ENCODE measurements around the gene NAT10.

Gene NAT10

DNA sequence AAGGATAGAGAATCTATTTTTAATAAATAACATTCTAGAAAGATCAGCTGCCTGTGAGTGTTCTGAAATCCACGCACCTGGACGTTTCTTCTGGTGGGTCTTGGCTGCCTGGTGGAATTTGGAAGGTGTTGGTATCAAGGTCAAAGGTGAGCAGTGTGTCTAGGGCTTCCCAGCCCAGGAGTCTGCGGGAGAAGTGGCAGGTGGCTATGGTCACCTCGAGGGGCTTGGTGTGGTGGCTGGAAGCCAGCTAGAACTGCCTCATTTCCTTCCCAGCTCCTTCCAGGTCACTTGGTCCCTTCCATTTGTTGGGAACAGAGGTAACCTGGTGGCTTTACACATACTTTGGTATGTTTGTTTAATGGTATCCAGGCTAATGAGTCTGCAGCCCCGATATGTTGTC is 41.4 kb downstream of the NAT10 start:
- no peaks in the 10 kb centered on the region for H3K4me1 ChIP-seq (ENCODE audit: control insufficient read depth in 5 of 5, insufficient read depth in 5 of 5, low read length in 5 of 5)
- H3K9me3 ChIP-seq (ENCODE audit: control insufficient read depth in 5 of 5, low read length in 5 of 5): no peaks in the 10 kb centered on the region
- H3K27me3 ChIP-seq (ENCODE audit: control insufficient read depth in 5 of 5, insufficient read depth in 4 of 5, low read length in 5 of 5): no peaks in the 10 kb centered on the region
- no peak overlapping the region for H3K4me3 ChIP-seq (ENCODE audit: low read depth in 1 of 5, low read length in 5 of 5)
- peaks cover 7 to 94% (median 83%) of the 10 kb centered on the region in 5 donors for H3K36me3 ChIP-seq (ENCODE audit: control insufficient read depth in 5 of 5, insufficient read depth in 5 of 5, low read length in 5 of 5)
- no peak overlapping the region for H3K27ac ChIP-seq (ENCODE audit: low read depth, low read length)
- no peak overlapping the region for H3K9ac ChIP-seq (ENCODE audit: low read length in 5 of 5)

DNA sequence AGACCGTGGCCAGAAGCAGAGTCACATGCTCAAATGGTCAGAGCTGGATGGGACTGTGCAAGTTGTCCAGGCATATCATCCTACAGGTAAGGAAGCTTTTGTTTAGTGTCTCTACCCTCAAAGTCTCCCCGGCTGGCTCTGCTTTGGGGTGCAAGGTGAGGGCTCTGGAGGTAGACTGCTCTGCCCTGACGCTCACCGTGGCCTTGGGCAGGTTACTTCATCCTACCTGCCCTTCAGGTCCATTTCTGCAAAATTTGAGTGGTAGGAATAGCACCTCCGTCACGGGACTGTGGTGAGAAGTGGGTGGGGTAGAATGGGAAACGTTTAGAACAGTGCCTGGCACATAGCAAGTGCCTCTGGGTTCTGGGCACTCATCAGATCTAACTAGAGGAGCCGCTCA is 42.2 kb downstream of the NAT10 start:
- no peaks in the 10 kb centered on the region for H3K4me1 ChIP-seq (ENCODE audit: control insufficient read depth in 5 of 5, insufficient read depth in 5 of 5, low read length in 5 of 5)
- no peak overlapping the region for H3K9ac ChIP-seq (ENCODE audit: low read length in 5 of 5)
- H3K9me3 ChIP-seq (ENCODE audit: control insufficient read depth in 5 of 5, low read length in 5 of 5): no peaks in the 10 kb centered on the region
- no peaks in the 10 kb centered on the region for H3K27me3 ChIP-seq (ENCODE audit: control insufficient read depth in 5 of 5, insufficient read depth in 4 of 5, low read length in 5 of 5)
- no peak overlapping the region for H3K4me3 ChIP-seq (ENCODE audit: low read depth in 1 of 5, low read length in 5 of 5)
- H3K36me3 ChIP-seq (ENCODE audit: control insufficient read depth in 5 of 5, insufficient read depth in 5 of 5, low read length in 5 of 5): peaks cover 3 to 94% (median 81%) of the 10 kb centered on the region in 5 donors
- H3K27ac ChIP-seq (ENCODE audit: low read depth, low read length): no peak overlapping the region

DNA sequence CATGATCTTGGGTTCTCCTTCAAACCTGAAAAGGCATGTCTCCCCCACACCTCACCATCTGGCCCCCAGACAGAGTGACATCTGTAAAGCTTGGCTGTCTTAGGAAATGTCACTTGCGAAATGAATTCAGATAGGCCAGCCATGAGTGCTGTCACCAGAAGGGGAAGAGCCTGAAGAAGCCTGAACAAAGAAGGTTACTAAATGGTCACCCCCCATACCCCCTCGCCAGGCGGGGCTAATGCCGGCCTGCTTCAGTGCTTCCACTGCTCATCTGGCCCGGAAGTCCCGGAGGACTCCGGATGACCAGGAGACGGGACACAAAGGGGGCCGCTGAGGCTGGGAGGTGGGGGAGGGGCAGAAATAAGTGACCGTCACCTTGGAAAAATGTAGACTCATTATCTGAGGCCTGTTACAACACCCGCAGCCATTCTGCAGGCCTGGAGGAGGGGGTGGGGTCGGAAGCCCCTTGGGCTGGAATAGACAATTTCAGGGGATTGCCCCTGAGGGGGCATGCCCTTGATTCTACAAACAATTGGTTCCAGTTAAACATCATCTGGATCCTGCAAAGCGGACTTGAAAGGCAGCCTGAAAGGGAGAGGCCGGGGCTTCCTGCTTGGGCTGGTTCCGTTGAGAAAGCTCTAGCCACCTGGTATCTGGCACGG is 43.2 kb downstream of the NAT10 start:
- Histone ChIP-seq H3K27me3 (ENCODE audit: control insufficient read depth in 5 of 5, insufficient read depth in 4 of 5, low read length in 5 of 5) (no peaks in the 10 kb centered on the region), H3K9ac (ENCODE audit: low read length in 5 of 5) (no peak overlapping the region), H3K4me1 (ENCODE audit: control insufficient read depth in 5 of 5, insufficient read depth in 5 of 5, low read length in 5 of 5) (no peaks in the 10 kb centered on the region), H3K36me3 (ENCODE audit: control insufficient read depth in 5 of 5, insufficient read depth in 5 of 5, low read length in 5 of 5) (peaks cover 3 to 87% (median 81%) of the 10 kb centered on the region in 5 donors), H3K27ac (ENCODE audit: low read depth, low read length) (no peak overlapping the region), H3K4me3 (ENCODE audit: low read depth in 1 of 5, low read length in 5 of 5) (no peak overlapping the region), H3K9me3 (ENCODE audit: control insufficient read depth in 5 of 5, low read length in 5 of 5) (no peaks in the 10 kb centered on the region)

DNA sequence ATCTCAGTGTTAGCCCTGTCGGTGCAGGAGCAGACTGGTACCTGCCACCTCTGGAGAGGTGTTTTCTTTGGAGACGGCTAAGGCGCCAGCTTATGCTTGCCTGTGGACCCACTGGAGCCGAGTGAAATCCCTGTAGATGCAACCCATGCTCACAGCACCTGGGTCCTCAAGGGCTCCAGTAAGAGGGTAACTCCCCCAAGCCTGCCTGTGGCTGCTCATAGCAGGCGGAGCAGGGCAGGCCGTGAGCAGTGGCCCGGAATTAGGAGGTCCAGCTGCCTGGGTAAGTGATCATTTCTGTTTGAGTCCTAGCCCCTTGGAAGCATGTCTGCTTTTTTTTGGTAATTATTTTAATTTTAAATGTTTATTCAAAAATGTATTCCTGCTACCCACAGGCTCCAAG is 43.8 kb downstream of the NAT10 start:
- peaks cover 0 to 3% (median 0%) of the 10 kb centered on the region in 5 donors for H3K4me1 ChIP-seq (ENCODE audit: control insufficient read depth in 5 of 5, insufficient read depth in 5 of 5, low read length in 5 of 5)
- H3K9me3 ChIP-seq (ENCODE audit: control insufficient read depth in 5 of 5, low read length in 5 of 5): no peaks in the 10 kb centered on the region
- H3K4me3 ChIP-seq (ENCODE audit: low read depth in 1 of 5, low read length in 5 of 5): no peak overlapping the region
- no peak overlapping the region for H3K27ac ChIP-seq (ENCODE audit: low read depth, low read length)
- H3K9ac ChIP-seq (ENCODE audit: low read length in 5 of 5): no peak overlapping the region
- H3K36me3 ChIP-seq (ENCODE audit: control insufficient read depth in 5 of 5, insufficient read depth in 5 of 5, low read length in 5 of 5): peaks cover 2 to 88% (median 81%) of the 10 kb centered on the region in 5 donors
- no peaks in the 10 kb centered on the region for H3K27me3 ChIP-seq (ENCODE audit: control insufficient read depth in 5 of 5, insufficient read depth in 4 of 5, low read length in 5 of 5)

DNA sequence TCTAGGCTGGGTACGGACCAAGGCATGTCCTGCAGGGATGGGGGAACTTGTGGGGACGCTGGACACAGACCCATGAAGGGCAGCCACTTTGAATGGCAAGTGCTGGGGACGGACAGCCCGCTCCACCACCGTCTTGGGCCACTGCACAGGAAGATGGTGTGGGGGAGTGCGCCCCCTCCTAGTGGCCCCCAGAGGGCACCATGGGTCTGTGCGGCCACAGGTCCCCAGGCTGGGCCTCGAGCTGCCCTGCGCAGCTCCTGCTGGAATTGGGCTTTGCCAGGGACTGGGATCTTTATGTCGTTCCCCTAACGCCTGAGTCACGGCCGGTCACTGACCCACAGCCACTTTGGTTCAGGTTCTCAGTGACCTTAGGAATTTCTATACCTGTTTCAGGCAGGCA is 44.4 kb downstream of the NAT10 start:
- no peak overlapping the region for H3K4me3 ChIP-seq (ENCODE audit: low read depth in 1 of 5, low read length in 5 of 5)
- H3K4me1 ChIP-seq (ENCODE audit: control insufficient read depth in 5 of 5, insufficient read depth in 5 of 5, low read length in 5 of 5): peaks cover 0 to 6% (median 0%) of the 10 kb centered on the region in 5 donors
- H3K27ac ChIP-seq (ENCODE audit: low read depth, low read length): no peak overlapping the region
- no peak overlapping the region for H3K9ac ChIP-seq (ENCODE audit: low read length in 5 of 5)
- H3K27me3 ChIP-seq (ENCODE audit: control insufficient read depth in 5 of 5, insufficient read depth in 4 of 5, low read length in 5 of 5): no peaks in the 10 kb centered on the region
- H3K36me3 ChIP-seq (ENCODE audit: control insufficient read depth in 5 of 5, insufficient read depth in 5 of 5, low read length in 5 of 5): peaks cover 0 to 84% (median 76%) of the 10 kb centered on the region in 5 donors
- no peaks in the 10 kb centered on the region for H3K9me3 ChIP-seq (ENCODE audit: control insufficient read depth in 5 of 5, low read length in 5 of 5)

DNA sequence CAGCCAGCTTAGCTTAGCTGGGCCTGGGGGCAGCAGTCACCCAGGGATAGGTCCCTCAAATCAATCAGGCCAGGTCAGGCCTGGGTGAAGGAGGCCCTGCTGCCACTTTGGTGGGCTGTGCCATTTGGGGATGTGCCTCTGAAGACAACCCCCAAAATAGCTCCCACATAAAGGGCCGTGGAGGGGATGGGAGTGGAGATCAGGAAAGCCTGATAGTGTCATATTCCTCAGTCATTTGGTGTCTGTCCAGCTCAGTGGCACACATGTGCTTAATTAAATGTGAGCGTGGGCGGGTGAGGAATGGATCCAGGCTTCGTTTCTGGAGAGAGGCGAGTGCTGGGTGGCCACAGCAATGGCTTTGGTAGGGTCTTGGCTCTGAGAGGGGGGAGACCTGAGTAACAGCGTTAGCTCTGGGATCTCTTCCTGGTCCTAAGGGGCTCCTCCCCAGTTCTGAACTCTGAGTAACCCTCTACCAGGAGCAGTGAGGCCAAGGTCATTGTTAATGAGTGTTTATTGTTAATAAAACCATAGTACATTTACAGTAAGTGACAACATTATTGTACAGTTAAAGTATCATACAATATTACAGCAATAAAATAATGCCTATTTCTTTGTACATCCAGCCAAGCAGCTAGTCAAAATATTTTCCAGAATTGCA is 45.2 kb downstream of the NAT10 start:
- Histone ChIP-seq H3K9ac (ENCODE audit: low read length in 5 of 5) (no peak overlapping the region), H3K4me1 (ENCODE audit: control insufficient read depth in 5 of 5, insufficient read depth in 5 of 5, low read length in 5 of 5) (peaks cover 0 to 9% (median 0%) of the 10 kb centered on the region in 5 donors), H3K27ac (ENCODE audit: low read depth, low read length) (no peak overlapping the region), H3K9me3 (ENCODE audit: control insufficient read depth in 5 of 5, low read length in 5 of 5) (no peaks in the 10 kb centered on the region), H3K27me3 (ENCODE audit: control insufficient read depth in 5 of 5, insufficient read depth in 4 of 5, low read length in 5 of 5) (no peaks in the 10 kb centered on the region), H3K36me3 (ENCODE audit: control insufficient read depth in 5 of 5, insufficient read depth in 5 of 5, low read length in 5 of 5) (peaks cover 0 to 79% (median 70%) of the 10 kb centered on the region in 5 donors), H3K4me3 (ENCODE audit: low read depth in 1 of 5, low read length in 5 of 5) (no peak overlapping the region)

DNA sequence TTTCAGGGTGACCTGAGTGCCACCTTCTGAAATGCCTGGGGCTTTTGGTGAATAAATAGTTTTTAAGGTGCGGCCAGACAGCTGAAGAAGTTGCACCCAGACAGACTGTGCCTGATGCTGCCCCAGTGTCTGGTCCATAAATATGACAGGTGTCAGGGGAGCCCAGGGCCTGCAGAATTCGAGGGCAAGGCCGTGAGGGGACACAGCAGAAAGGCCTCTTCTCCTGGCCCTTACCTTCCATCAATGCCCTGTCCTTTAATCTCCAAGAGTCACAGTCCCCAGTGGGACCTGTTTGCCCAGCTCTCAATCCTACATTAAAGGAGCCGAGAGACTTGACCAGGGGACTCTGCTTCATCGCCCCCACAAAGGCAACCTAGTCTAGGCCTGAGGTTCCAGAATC is 45.7 kb downstream of the NAT10 start:
- Histone ChIP-seq H3K36me3 (ENCODE audit: control insufficient read depth in 5 of 5, insufficient read depth in 5 of 5, low read length in 5 of 5) (peaks cover 0 to 74% (median 65%) of the 10 kb centered on the region in 5 donors), H3K9ac (ENCODE audit: low read length in 5 of 5) (no peak overlapping the region), H3K27ac (ENCODE audit: low read depth, low read length) (no peak overlapping the region), H3K4me3 (ENCODE audit: low read depth in 1 of 5, low read length in 5 of 5) (no peak overlapping the region), H3K9me3 (ENCODE audit: control insufficient read depth in 5 of 5, low read length in 5 of 5) (no peaks in the 10 kb centered on the region), H3K27me3 (ENCODE audit: control insufficient read depth in 5 of 5, insufficient read depth in 4 of 5, low read length in 5 of 5) (no peaks in the 10 kb centered on the region), H3K4me1 (ENCODE audit: control insufficient read depth in 5 of 5, insufficient read depth in 5 of 5, low read length in 5 of 5) (peaks cover 0 to 10% (median 0%) of the 10 kb centered on the region in 5 donors)

DNA sequence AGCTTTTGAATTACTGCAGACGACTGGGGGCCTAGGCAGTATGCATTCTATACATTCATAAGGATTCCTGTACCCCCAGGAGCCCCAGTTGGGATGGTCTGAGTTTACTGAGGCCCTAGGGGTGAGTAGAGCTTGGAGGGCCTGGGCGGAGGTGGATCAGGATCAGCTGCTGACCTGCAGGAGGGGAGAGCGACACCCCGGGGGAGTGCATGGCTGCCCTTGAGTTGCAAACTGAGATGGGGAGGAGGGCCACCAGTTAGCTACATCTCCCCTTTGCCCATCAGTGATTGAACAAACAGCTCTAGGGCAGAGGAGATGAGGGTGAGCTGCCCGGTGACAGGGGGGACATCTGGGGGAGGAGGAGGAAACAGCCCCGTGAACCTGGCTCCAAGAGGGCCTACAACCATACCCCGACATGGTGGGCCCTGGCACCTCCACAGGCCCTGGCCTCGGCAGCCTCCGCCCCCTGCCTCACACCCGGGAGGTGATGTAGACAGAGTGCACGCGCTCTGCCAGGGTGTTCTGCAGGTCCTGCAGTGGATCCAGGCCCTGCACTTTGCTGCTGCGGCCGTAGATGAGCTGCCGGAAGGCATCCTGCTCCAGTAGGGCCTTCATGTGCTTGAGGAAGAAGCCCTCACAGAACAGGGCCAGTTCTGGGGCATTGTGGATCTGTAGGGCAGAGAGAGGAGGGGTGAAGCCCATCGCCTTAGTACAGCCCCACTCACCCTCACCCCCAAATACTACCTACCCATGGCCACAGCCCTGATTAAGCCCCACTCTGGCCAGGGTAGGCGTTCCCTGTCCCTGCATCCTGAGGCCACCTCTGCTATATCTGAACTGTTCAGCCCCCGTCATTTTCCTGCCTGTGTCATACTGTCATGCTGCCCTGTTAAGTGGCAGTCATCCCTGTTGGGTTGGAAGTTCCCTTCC is 46.8 kb downstream of the NAT10 start:
- Histone ChIP-seq H3K27ac (ENCODE audit: low read depth, low read length) (no peak overlapping the region), H3K36me3 (ENCODE audit: control insufficient read depth in 5 of 5, insufficient read depth in 5 of 5, low read length in 5 of 5) (peaks cover 0 to 64% (median 54%) of the 10 kb centered on the region in 5 donors), H3K9me3 (ENCODE audit: control insufficient read depth in 5 of 5, low read length in 5 of 5) (no peaks in the 10 kb centered on the region)

DNA sequence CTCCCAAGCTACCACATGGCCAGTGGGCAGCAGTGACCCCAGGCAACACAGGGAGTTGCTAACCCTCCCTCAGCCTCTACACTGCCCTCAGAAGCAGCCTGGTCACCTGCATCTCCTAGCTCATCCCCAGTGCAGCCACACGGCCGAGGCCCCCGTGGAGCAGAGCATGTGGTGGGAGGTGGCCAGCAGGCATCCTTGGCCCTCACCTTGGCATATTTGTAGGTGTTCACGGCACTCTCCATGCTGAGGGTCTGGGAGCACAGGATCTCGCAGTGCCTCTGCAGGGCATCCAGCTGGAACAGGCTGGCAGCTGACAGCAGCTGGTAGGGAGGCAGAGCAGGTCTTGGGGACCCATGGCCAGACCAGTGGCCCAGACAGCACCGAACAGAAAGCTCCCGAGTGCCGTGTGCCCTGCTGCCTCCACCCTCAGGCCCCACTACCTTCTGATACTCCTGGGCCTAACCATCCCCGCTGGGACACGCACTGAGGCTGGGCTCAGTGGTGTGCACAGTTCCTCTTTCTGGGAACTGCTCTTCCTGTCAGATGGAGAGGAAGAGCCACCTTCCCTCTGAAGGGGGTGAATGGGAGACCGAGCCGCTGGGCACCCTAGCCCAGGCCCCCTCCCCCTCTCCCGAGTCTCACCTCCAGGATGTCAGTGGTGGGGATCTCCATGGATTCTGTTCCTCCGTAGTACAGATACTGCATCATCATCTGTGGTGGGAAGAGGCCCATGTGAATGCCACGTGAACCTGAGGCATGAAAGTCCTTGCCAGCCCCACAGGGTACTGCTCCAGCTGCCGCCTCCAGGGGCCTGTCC is 48.8 kb downstream of the NAT10 start:
- Histone ChIP-seq H3K27ac (ENCODE audit: low read depth, low read length) (no peak overlapping the region), H3K4me1 (ENCODE audit: control insufficient read depth in 5 of 5, insufficient read depth in 5 of 5, low read length in 5 of 5) (peaks cover 0 to 17% (median 6%) of the 10 kb centered on the region in 5 donors), H3K4me3 (ENCODE audit: low read depth in 1 of 5, low read length in 5 of 5) (no peak overlapping the region), H3K27me3 (ENCODE audit: control insufficient read depth in 5 of 5, insufficient read depth in 4 of 5, low read length in 5 of 5) (no peaks in the 10 kb centered on the region), H3K36me3 (ENCODE audit: control insufficient read depth in 5 of 5, insufficient read depth in 5 of 5, low read length in 5 of 5) (peaks cover 0 to 46% (median 34%) of the 10 kb centered on the region in 5 donors), H3K9me3 (ENCODE audit: control insufficient read depth in 5 of 5, low read length in 5 of 5) (no peaks in the 10 kb centered on the region), H3K9ac (ENCODE audit: low read length in 5 of 5) (peak overlapping the region in 1 of 5 donors; percentile 29)

More for the DNA sequence above, 46.8 kb downstream of the NAT10 start:
- Histone ChIP-seq H3K27me3 (ENCODE audit: control insufficient read depth in 5 of 5, insufficient read depth in 4 of 5, low read length in 5 of 5) (no peaks in the 10 kb centered on the region), H3K4me3 (ENCODE audit: low read depth in 1 of 5, low read length in 5 of 5) (no peak overlapping the region), H3K4me1 (ENCODE audit: control insufficient read depth in 5 of 5, insufficient read depth in 5 of 5, low read length in 5 of 5) (peaks cover 0 to 14% (median 3%) of the 10 kb centered on the region in 5 donors), H3K9ac (ENCODE audit: low read length in 5 of 5) (peak overlapping the region in 1 of 5 donors; percentile 32)

Data from subcutaneous abdominal adipose tissue (tissue), 5 donors.